SKM-1 (cell line): ENCODE results near the gene BMPER.
"Not testable (repeated sequence)": the region's sequence is repeated elsewhere in the genome, so short reads cannot be mapped to it uniquely, and the experiment has no call there.

Experiments used
- DNase-seq: peaks from one replicate; lab custom pipeline; 2025; ENCODE audit not compliant: unreplicated experiment; lab: John Stamatoyannopoulos, UW

Gene BMPER

DNA sequence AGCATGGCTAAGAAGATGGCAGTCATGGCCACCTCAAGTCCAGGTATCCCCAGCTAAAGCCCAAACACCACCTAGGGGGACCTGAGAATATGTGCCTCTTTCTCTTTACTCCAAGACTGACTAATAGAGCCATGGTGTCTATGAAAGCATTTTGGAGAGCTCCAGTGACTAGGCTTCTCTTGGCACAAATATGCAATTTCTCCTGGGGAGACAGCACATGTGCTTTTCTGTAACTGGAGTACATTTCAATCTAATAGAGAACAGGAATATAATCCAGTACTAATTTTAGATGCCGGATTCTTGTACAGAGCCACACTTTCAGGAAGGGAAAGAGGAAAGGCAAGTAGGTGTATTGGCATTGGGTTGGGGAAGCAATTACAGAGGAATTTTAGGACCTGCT, 260.1 kb downstream of the BMPER start:
- no peak for DNase-seq

DNA sequence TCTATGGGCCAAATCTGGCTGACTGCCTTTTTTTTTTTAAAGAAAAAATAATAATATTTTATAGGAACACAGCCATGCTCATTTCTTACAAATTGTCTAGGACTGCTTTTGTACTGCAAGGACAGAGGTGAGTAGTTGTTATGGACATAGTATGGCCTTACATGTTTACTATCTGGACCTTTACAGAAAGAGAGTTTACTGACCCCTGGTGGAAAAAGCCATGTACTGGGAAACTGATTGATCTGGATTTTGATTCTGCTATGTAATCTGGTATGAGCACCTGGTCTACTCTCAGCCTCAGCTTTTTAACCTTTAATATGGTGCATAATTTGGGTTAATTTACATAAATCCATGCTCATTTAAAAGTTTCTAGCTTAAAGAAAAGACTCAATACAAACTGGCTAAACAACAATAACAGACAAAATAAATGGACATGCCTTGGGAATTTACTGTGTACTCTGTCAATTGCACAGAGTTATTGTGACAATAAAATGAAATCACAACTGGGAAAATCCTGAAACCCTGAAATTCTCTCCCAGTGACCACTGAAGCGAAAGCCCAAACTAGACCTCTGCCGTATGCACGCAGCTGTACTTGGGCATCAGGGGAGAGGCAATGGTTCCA, 260.7 kb downstream of the BMPER start:
- DNase-seq: peak; percentile 12

DNA sequence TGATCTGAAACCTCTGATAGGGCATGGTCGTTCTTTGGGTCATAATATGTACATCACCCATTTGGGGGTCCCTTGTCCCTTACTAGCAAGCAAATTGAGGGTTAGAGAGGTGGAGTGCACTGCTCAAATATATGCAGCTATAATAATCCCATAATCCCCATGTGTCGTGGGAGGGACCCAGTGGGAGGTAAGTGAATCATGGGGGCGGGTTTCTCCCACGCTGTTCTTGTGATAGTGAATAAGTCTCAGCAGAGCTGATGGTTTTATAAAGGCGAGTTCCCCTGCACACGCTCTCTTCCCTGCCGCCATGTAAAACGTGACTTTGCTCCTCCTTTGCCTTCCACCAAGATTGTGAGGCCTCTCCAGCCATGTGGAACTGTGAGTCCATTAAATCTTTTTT, 262.7 kb downstream of the BMPER start:
- DNase-seq: no peak

DNA sequence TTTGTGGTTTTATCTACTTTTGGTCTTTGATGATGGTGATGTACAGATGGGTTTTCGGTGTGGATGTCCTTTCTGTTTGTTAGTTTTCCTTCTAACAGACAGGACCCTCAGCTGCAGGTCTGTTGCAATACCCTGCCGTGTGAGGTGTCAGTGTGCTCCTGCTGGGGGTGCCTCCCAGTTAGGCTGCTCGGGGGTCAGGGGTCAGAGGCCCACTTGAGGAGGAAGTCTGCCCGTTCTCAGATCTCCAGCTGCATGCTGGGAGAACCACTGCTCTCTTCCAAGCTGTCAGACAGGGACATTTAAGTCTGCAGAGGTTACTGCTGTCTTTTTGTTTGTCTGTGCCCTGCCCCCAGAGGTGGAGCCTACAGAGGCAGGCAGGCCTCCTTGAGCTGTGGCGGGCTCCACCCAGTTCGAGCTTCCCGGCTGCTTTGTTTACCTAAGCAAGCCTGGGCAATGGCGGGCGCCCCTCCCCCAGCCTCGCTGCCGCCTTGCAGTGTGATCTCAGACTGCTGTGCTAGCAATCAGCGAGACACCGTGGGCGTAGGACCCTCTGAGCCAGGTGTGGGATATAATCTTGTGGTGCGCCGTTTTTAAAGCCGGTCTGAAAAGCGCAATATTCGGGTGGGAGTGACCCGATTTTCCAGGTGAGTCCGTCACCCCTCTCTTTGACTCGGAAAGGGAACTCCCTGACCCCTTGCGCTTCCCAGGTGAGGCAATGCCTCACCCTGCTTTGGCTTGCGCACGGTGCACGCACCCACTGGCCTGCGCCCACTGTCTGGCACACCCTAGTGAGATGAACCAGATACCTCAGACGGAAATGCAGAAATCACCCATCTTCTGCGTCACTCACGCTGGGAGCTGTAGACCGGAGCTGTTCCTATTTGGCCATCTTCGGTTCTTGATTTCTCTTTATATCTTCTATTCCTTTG, 269.6 kb downstream of the BMPER start:
- not testable (repeated sequence) for DNase-seq

DNA sequence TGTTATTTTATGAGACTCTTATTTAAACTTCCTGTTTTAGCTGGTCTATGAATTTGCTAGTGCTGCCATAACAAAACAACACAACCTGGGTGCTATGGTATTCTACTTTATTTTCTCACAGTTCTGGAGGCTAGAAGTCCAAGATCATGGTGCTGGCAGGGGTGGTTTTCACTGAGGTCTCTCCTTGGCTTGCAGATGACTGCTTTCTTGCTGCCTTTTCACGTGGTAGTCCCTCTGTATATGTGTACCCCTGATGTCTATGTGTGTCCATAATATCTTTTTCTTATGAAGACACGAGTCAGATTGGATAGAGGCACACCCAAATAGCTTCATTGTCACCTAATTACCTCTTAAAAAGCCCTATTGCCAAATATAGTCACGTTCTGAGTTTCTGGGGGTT, 270.5 kb downstream of the BMPER start:
- DNase-seq: no peak

DNA sequence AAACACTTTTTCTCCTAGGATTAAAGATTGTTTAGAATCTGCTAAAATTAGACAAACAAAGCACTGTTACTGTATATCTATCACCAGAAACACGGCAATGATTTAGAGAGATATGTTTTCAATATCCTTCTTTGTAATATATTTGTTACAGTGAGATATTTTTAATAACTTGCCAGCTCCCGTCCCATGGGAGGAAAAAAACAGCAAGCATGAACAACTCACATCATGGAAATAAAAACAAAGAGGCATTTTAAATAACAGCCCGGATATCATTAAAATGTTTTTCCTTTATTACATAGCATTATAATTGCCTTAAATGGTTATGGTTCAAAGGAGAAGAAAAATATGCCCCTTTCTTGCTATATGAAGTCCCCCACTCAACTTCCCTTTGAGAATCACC, 272.1 kb downstream of the BMPER start:
- DNase-seq: no peak

DNA sequence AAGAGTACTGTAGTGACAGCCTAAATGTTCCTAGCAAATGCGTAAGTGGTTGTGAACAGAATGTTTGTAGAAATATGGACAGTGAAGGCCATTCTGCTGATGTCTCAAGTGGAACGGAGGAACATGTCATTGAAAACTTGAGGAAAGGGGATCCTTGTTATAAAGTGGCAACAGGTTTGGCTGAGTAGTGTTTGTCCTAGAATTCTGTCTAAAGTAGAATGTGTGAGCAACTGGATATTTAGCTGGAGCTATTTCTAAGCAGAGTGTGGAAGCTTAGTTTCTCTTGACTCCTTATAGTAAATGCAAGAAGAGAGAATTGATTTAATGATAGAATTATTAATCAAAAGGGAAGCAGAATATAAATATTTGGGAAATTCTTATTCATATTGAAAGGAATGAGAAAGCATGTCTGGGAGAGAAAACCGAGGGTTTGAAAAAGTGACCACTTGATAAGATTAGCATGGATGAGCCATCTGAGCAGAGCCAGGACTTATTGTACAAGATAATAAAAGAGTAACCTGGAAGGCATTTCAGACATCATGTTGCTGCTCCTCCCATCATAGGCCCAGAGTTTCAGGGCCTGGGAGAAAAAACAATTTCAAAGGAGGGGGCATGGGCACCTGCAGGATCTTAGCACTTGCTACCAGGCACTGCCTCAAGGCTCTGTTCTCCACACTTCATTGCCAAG, 276.1 kb downstream of the BMPER start:
- DNase-seq: no peak

DNA sequence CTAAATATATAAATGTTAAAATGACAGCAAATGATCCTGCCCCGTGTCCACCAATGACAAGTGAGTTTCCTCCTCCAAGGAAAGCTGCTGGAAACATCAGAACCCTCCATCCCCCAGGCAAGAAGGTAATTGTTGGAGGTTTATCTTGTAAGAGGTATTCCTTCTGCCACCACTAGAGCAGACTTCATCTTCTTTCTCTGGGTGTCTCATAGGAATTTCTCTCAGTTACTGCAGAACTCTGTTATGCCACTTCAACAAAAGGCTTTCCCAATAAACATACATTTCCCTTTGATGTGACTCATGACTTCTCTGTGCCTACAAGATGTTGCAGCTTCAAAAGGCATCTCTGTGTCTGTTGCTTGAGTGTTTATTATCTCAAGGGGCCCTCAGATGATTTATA, 279.1 kb downstream of the BMPER start:
- DNase-seq: no peak

DNA sequence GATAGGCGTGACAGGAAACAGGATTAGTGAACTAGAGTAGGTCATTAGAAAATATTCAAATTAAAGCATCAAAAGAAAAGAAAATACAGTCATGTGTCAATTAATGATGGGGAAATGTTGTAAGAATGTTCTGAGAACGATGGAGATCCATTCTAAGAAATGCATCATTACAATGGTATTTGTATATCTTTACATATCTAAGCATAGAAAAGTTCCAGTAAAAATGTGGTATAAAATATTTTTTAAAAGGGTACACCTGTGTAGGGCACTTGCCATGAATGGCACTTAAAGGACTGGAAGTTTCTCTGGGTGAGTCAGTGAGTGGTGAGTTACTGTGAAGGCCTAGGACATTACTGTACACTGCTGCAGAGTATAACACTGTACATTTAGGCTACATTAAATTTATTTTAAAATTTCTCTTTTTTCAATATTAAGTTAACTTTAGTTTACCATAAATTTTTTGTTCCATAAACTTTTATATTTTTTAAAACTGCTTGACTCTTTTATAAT, 282.5 kb downstream of the BMPER start:
- no peak for DNase-seq

DNA sequence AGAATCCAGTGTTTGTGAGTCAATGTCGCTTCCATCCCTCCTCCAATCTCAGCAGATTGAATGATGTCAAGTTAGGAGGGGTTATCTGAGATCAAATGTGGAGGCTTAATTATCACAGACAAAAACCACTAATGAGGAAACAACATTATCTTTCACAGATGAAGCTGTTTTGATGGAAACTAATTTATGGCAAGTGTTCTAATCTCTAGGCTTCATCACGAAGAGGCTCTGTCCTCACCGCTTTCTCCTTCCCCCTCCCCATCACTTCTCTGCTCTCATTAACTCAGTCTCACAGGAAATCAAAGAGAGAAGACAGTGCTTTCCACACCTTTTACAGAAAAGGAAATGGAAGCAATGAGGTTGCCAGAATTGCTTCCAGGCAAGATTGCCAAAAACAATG, 283.7 kb downstream of the BMPER start:
- DNase-seq: no peak

DNA sequence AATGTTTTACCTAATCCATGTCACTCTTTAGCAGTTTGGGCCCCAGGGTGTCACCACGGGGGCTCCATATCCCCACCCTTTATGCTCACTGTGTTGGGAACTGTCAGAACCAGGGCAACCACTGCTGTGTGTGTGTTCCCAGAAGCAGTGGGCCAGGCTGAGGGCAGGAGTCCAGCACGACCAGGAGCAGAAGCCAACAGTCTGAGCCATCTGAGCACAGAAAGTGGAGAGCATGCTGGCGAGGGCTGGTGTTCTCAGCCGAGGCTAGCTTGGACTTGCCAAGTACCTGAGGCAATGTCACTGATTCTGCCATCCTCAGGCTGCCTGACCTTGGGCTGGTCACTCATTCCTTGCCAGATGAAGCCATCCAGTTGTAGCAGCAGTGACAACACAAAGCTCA, 285.0 kb downstream of the BMPER start:
- DNase-seq: no peak

DNA sequence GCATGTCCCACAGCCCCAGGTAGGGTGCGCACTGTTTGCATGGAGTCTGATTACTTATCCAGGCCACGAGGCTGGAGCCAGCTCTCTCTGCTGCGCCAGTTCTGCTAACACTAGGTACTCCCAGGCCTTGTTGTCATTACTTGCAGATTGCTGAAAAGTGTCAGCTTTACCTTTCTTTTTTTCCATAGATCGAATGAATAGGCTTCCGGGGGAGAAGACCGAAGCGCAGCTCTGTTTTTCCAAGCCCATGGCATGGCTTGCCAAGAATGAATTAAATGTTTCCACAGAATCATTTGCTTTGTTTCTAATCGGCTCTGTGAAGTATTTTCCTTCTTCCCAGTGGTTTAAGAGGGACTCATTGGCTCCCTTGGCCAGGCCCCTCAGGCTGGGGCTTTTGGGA, 285.8 kb downstream of the BMPER start:
- no peak for DNase-seq

DNA sequence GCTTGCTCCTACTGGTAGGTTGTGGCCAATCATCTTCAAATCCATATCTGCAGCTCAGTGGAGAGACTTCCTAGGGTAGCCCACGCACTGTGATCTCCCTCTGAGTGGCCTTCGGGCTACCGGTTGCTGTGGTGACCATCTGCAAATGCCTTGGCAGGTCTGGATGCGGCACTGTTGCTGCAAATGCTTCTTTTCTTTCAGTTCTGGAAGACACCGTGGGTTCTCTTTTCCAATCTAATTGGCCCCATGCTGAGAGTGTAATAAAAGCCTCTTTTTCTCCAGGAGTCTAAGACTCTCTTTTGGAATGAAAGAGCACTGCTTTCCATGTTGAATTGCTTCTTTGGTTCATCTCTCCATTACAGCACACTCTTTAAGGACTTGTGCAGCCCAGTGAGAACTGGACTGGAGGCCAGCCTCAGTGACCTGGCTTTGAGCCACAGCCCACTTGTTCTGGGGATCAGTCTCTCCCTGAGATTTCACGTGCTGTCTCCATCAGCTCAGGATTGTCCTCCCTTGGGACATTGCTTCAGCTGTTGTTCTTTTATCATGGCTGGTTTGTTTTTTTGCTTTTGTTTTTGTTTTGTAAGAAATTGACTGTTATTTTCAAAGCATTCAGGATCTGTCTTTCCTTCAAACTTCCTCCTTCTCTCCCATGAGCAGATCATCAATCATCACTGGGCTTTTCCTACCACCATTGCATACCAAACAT, 286.6 kb downstream of the BMPER start:
- DNase-seq: no peak

DNA sequence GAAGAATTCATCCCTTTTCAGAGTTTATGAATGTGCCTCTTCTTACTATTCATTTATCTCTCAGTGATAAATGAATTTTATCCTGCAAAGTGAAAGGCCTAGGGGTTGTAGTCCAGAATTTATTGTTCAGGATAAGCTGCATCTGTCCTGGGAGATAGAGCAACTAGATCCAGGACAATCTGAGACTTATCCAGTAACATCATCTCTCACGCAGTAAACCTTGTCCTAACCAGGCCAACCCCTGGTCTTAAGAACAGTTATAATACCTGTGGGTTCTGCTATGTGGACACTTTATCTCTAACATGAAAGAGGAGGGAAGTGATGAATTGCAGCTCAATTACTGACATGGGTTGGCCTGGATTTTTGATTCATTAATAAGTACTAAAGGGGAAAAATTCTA, 287.6 kb downstream of the BMPER start:
- no peak for DNase-seq

DNA sequence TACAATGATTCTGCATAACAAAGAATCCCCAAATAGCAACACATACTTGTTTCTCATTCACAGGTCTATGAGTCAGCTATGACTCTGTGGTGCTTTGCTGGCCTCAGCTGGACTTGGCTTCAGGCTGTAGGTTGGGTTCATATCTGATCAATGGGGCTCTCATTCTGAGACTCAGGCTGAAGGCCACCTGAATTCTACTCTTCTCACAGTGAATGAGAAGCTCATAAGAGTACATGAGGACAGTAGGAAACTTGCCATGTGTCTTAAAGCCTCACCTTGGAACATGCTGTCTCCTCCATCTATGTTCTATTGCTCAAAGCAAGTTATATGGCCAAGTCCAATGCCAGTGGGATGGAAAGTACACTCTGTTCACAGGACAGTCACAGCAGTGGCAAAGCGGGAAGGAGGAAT, 292.9 kb downstream of the BMPER start:
- DNase-seq: no peak
